GM23338 (cell line): ENCODE results near the gene PREP. TPM values are rescaled to one million over a fixed set of nuclear protein-coding genes. Genes with fewer than 3 reads are reported as not detected.

Source experiments
- ATAC-seq: fragments of 200-7000 bp; cut with Tn5 transposase; 3 replicates; pipeline ENCODE4 v1.9.1; 2020
- DNase-seq: peaks from one replicate; pipeline ENCODE4 v3.0.0-alpha.2; 2015; ENCODE audit warnings: low spot score
- H2AFZ ChIP-seq: fragments of 200-600 bp; sonication (generic); 2 replicates; pipeline ENCODE4 v1.8.0; 2016; ENCODE audit warnings: antibody characterized with exemption, mild to moderate bottlenecking, moderate library complexity
- H3F3A ChIP-seq: fragments of 200-600 bp; sonication (generic); replicated peaks from 2 replicates; pipeline ENCODE4 v1.8.0; 2017; ENCODE audit warnings: antibody characterized with exemption, mixed run types, low read depth
- H3K27ac ChIP-seq: fragments of 200-600 bp; sonication (generic); 2 replicates; pipeline ENCODE4 v1.6.1; 2016; ENCODE audit warnings: low read depth
- H3K27me3 ChIP-seq: fragments of 200-600 bp; sonication (generic); 2 replicates; pipeline ENCODE4 v1.8.0; 2016; ENCODE audit warnings: mild to moderate bottlenecking, mixed run types, moderate library complexity; ENCODE audit not compliant: insufficient read depth
- H3K36me3 ChIP-seq: fragments of 200-600 bp; sonication (generic); 2 replicates; pipeline ENCODE4 v1.8.0; 2016; ENCODE audit warnings: mild to moderate bottlenecking; ENCODE audit not compliant: insufficient read depth
- H3K4me1 ChIP-seq: fragments of 200-600 bp; sonication (generic); 2 replicates; pipeline ENCODE4 v1.8.0; 2016; ENCODE audit warnings: mild to moderate bottlenecking, moderate library complexity; ENCODE audit not compliant: insufficient read depth
- H3K4me2 ChIP-seq: fragments of 200-600 bp; sonication (generic); 2 replicates; pipeline ENCODE4 v1.7.1; 2017; ENCODE audit warnings: mixed run types
- H3K4me3 ChIP-seq: fragments of 200-600 bp; sonication (generic); 2 replicates; pipeline ENCODE4 v1.6.1; 2016; ENCODE audit warnings: mixed run types
- H3K79me2 ChIP-seq: fragments of 200-600 bp; sonication (generic); replicated peaks from 2 replicates; pipeline ENCODE4 v1.8.0; 2017; ENCODE audit warnings: mild to moderate bottlenecking; ENCODE audit not compliant: insufficient read depth
- H3K9me2 ChIP-seq: fragments of 200-600 bp; sonication (generic); 2 replicates; pipeline ENCODE4 v1.8.0; 2017; ENCODE audit not compliant: insufficient read depth
- H4K20me1 ChIP-seq: fragments of 200-600 bp; sonication (generic); replicated peaks from 2 replicates; pipeline ENCODE4 v1.8.0; 2017; ENCODE audit warnings: mild to moderate bottlenecking; ENCODE audit not compliant: insufficient read depth
- H3K27ac Mint-ChIP-seq: 2 replicates; pipeline ENCODE4 v1.8.0; 2020; ENCODE audit warnings: inconsistent platforms, mild to moderate bottlenecking, moderate library complexity, mixed read lengths
- H3K27me3 Mint-ChIP-seq: 3 replicates; pipeline ENCODE4 v1.8.0; 2022; ENCODE audit warnings: low read depth, mild to moderate bottlenecking, moderate library complexity, mixed read lengths, inconsistent platforms; ENCODE audit not compliant: insufficient read depth, poor library complexity
- H3K36me3 Mint-ChIP-seq: 3 replicates; pipeline ENCODE4 v1.8.0; 2021; ENCODE audit warnings: low read depth, mild to moderate bottlenecking, inconsistent platforms, moderate library complexity, mixed read lengths
- H3K4me1 Mint-ChIP-seq: 3 replicates; pipeline ENCODE4 v1.8.0; 2020; ENCODE audit warnings: mild to moderate bottlenecking, inconsistent platforms, mixed read lengths
- H3K4me3 Mint-ChIP-seq: 3 replicates; pipeline ENCODE4 v1.8.0; 2021; ENCODE audit warnings: moderate library complexity, mild to moderate bottlenecking, inconsistent platforms, mixed read lengths
- H3K9me3 Mint-ChIP-seq: 3 replicates; pipeline ENCODE4 v1.8.0; 2020; ENCODE audit warnings: moderate library complexity, mild to moderate bottlenecking, inconsistent platforms, mixed read lengths
- CREB1 ChIP-seq: fragments of 250-450 bp; sonication (Bioruptor Pico); IDR thresholded peaks from 2 replicates; pipeline ENCODE4 v1.5.0; 2020; ENCODE audit warnings: low read depth, mild to moderate bottlenecking, moderate library complexity
- CTCF ChIP-seq, 2 experiments: fragments of 200-600 bp in 1 of 2; sonication (generic) in 1 of 2; conservative IDR thresholded peaks; 2 replicates each; pipeline versions ENCODE4 v1.5.1 to v1.6.1; 2016 to 2017; ENCODE audit warnings: antibody characterized with exemption in 2 of 2, low read depth in 2 of 2, mild to moderate bottlenecking in 2 of 2, moderate library complexity in 1 of 2
- ETS1 ChIP-seq: IDR thresholded peaks from 2 replicates; pipeline ENCODE4 v1.6.1; 2016; ENCODE audit warnings: antibody characterized with exemption
- EZH2 ChIP-seq: fragments of 200-600 bp; sonication (generic); IDR thresholded peaks from one replicate; pipeline ENCODE4 v1.8.0; 2017; ENCODE audit warnings: antibody characterized with exemption, mild to moderate bottlenecking, low read depth; ENCODE audit not compliant: unreplicated experiment
- JUNB ChIP-seq: IDR thresholded peaks from one replicate; pipeline ENCODE4 v1.6.1; 2016; ENCODE audit warnings: antibody characterized with exemption; ENCODE audit not compliant: unreplicated experiment
- NANOG ChIP-seq: IDR thresholded peaks from 2 replicates; pipeline ENCODE4 v1.6.1; 2016; ENCODE audit warnings: antibody characterized with exemption, borderline replicate concordance
- POLR2AphosphoS5 ChIP-seq: IDR thresholded peaks from 2 replicates; pipeline ENCODE4 v1.6.1; 2016; ENCODE audit warnings: antibody characterized with exemption, low read depth
- REST ChIP-seq: IDR thresholded peaks from one replicate; pipeline ENCODE4 v1.6.1; 2018; ENCODE audit warnings: antibody characterized with exemption; ENCODE audit not compliant: unreplicated experiment
- STAT1 ChIP-seq: IDR thresholded peaks from one replicate; pipeline ENCODE4 v1.6.1; 2016; ENCODE audit warnings: antibody characterized with exemption; ENCODE audit not compliant: unreplicated experiment
- ZNF114 ChIP-seq: fragments of 250-450 bp; sonication (Bioruptor Pico); IDR thresholded peaks from 2 replicates; pipeline ENCODE4 v1.5.0; 2020; ENCODE audit warnings: mild to moderate bottlenecking, moderate library complexity
- ZNF331 ChIP-seq: fragments of 250-450 bp; sonication (Bioruptor Pico); IDR thresholded peaks from 2 replicates; pipeline ENCODE4 v1.5.0; 2020; ENCODE audit warnings: low read depth, mild to moderate bottlenecking, moderate library complexity
- polyA plus RNA-seq: library from polyadenylated mRNA; unstranded; fragments of >200 nt; fragmentation: Nextera tagmentation; extraction: Ambion mirVana; gene quantifications from 2 replicates; pipeline ENCODE4 v1.2.1, GENCODE V29; 2016
- total RNA-seq: library from RNA; depleted of rRNA; stranded (reverse); fragments of >200 nt; shearing (Covaris generic); gene quantifications from 2 replicates; pipeline ENCODE4 v1.2.3, GENCODE V29; 2014

Gene PREP
- total and polyA plus RNA-seq, 2 experiments from 2014 or later = 28.5 to 52.7 TPM

- Histone ChIP-seq H3K79me2 (no peaks in the 10 kb centered on the region), H3K4me1 (no peaks in the 10 kb centered on the region), H4K20me1 (no peaks in the 10 kb centered on the region), H2AFZ (no peak overlapping the region), H3K9me2 (no peaks in the 10 kb centered on the region), H3K27ac (no peak overlapping the region), H3K27me3 (no peaks in the 10 kb centered on the region), H3K36me3 (peaks cover 8% of the 10 kb centered on the region; the same call in 1 of the 2 replicates), H3F3A (no peaks in the 10 kb centered on the region), H3K4me3 (no peak overlapping the region), H3K4me2 (no peak overlapping the region)
- ATAC-seq (no peak), DNase-seq (no peak)
- Mint-ChIP-seq H3K9me3 (no peaks in the 10 kb centered on the region), H3K27ac (no peak overlapping the region), H3K4me1 (peaks cover 4% of the 10 kb centered on the region; the same call in 2 of the 3 replicates), H3K4me3 (no peak overlapping the region), H3K27me3 (no peaks in the 10 kb centered on the region), H3K36me3 (peaks cover 23% of the 10 kb centered on the region)
- no peak for TF ChIP-seq POLR2AphosphoS5
- TF ChIP-seq CREB1 (CRISPR knock-in tag) = no peak
- no peak for TF ChIP-seq ETS1
- no peak for TF ChIP-seq CTCF (conservative IDR thresholded peaks at IDR 0.05; ENCODE audit: low read depth in 2 of 2)
- no peak for TF ChIP-seq REST
- TF ChIP-seq ZNF331 (CRISPR knock-in tag) = no peak
- no peak for TF ChIP-seq STAT1
- no peak for TF ChIP-seq ZNF114 (CRISPR knock-in tag)
- TF ChIP-seq JUNB = no peak
- TF ChIP-seq NANOG = no peak
- TF ChIP-seq EZH2 = no peak
These were observed 72.0 kb downstream of the PREP start for GRCh38 chr6:105330913-105331312.
